HepG2 (cell line): ENCODE measurements around the gene CHRD. TPM values are rescaled to one million over a fixed set of nuclear protein-coding genes. Genes with fewer than 3 reads are reported as not detected.

ENCODE experiments used
- MIER2 ChIP-seq: IDR thresholded peaks from 2 replicates; pipeline ENCODE4 v1.6.1; 2016; ENCODE audit warnings: missing biosample characterization, missing genetic modification reagents
- RARA ChIP-seq: IDR thresholded peaks from 2 replicates; pipeline ENCODE4 v1.6.1; 2016; ENCODE audit warnings: missing genetic modification reagents, missing compliant biosample characterization
- RFX3 ChIP-seq: IDR thresholded peaks from 2 replicates; pipeline ENCODE4 v1.6.1; 2016; ENCODE audit warnings: missing biosample characterization, missing genetic modification reagents
- SMC3 ChIP-seq: IDR thresholded peaks from 2 replicates; pipeline ENCODE4 v1.6.1; 2011; ENCODE audit warnings: low read length, improper control_type of control experiment
- ZBTB40 ChIP-seq, 2 experiments: fragments of 450-650 bp in 1 of 2; sonication (generic) in 1 of 2; formaldehyde crosslinking in 1 of 2; IDR thresholded peaks; 2 replicates each; pipeline versions ENCODE4 v1.6.1 to v1.8.0; 2016 to 2022; ENCODE audit warnings: antibody characterized with exemption in 1 of 2, mild to moderate bottlenecking in 1 of 2, missing genetic modification reagents in 1 of 2
- ZNF331 ChIP-seq: sonication (generic); formaldehyde crosslinking; IDR thresholded peaks from 2 replicates; pipeline ENCODE4 v1.4.0; 2020; ENCODE audit warnings: missing genetic modification reagents
- ZNF350 ChIP-seq: sonication (generic); formaldehyde crosslinking; IDR thresholded peaks from 2 replicates; pipeline ENCODE4 v1.4.0; 2020; ENCODE audit warnings: mild to moderate bottlenecking, low read depth, missing genetic modification reagents, borderline replicate concordance
- polyA plus RNA-seq, 8 experiments: library from polyadenylated mRNA; depleted of rRNA in 3 of 8; stranded (reverse) in 7 of 8; unstranded in 1 of 8; fragments of >200 nt; fragmentation: Illumina TruSeq in 4 of 8; extraction: Trizol in 4 of 8; gene quantifications; 2 replicates each; pipeline versions ENCODE4 v1.2.1 to v1.2.3, GENCODE V29; 2011 to 2016; ENCODE audit warnings: low read depth in 4 of 8, missing spikeins in 1 of 8, mixed read lengths in 1 of 8; ENCODE audit not compliant: insufficient read depth in 1 of 8
- total RNA-seq, 5 experiments: library from RNA; depleted of rRNA; stranded (reverse); fragments of >200 nt; fragmentation: Illumina TruSeq; extraction: Trizol; gene quantifications; 2 replicates each; pipeline ENCODE4 v1.2.3, GENCODE V29; 2016; ENCODE audit warnings: low read depth in 1 of 5
- TF ChIP-seq, protein P1 (sequence below): sonication (generic); formaldehyde crosslinking; IDR thresholded peaks from 2 replicates; pipeline ENCODE4 v1.4.0; 2020; ENCODE audit warnings: missing genetic modification reagents
- TF ChIP-seq, protein P2 (sequence below): sonication (generic); formaldehyde crosslinking; IDR thresholded peaks from 2 replicates; pipeline ENCODE4 v1.4.0; 2020; ENCODE audit warnings: mild to moderate bottlenecking, missing genetic modification reagents

CHRD gene
- total and polyA plus RNA-seq, 2 of the 13 experiments (the other 11 are each of a cell fraction or from before 2014, with no cell fraction given) = 22.2 to 35.2 TPM

DNA sequence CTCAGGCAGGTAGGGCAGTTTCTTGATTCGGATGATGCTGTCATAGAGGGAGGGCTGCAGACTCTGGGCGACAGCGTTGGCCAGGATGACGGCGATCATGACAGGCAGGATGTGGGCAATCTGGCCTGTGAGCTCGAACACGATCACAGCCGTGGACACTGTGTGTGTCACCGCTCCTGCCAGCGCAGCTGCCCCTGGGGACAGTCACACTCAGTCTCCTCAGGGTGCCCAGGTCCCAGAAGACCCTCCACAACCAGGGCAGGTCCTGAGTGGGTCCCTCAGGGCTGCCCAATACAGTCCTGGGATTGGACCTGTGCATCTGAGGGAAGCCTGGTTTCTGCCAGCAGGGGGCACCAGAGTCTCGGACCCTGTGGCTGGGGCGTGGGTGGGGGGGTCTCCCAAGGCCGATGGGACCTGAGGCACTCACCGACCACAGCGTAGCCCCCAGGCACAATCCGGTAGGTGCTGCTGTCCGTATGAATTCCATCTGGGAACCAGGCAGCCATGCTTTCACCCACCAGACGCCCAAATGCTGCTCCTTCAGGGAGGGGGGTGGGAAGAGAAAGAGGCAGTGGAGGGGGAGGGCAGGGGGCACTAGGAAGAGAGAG lies 25.6 kb upstream of the CHRD start (continued):
- no peak for TF ChIP-seq ZBTB40 (IDR thresholded peaks at IDR 0.05)
- no peak for TF ChIP-seq ZBTB40 (CRISPR knock-in tag; IDR thresholded peaks at IDR 0.05)
- TF ChIP-seq SMC3 = peak; percentile 29
- TF ChIP-seq, protein P1, sequence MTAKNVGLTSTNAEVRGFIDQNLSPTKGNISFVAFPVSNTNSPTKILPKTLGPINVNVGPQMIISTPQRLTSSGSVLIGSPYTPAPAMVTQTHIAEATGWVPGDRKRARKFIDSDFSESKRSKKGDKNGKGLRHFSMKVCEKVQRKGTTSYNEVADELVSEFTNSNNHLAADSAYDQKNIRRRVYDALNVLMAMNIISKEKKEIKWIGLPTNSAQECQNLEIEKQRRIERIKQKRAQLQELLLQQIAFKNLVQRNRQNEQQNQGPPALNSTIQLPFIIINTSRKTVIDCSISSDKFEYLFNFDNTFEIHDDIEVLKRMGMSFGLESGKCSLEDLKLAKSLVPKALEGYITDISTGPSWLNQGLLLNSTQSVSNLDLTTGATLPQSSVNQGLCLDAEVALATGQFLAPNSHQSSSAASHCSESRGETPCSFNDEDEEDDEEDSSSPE = no peak
- TF ChIP-seq ZNF350 = no peak
- TF ChIP-seq, protein P2, sequence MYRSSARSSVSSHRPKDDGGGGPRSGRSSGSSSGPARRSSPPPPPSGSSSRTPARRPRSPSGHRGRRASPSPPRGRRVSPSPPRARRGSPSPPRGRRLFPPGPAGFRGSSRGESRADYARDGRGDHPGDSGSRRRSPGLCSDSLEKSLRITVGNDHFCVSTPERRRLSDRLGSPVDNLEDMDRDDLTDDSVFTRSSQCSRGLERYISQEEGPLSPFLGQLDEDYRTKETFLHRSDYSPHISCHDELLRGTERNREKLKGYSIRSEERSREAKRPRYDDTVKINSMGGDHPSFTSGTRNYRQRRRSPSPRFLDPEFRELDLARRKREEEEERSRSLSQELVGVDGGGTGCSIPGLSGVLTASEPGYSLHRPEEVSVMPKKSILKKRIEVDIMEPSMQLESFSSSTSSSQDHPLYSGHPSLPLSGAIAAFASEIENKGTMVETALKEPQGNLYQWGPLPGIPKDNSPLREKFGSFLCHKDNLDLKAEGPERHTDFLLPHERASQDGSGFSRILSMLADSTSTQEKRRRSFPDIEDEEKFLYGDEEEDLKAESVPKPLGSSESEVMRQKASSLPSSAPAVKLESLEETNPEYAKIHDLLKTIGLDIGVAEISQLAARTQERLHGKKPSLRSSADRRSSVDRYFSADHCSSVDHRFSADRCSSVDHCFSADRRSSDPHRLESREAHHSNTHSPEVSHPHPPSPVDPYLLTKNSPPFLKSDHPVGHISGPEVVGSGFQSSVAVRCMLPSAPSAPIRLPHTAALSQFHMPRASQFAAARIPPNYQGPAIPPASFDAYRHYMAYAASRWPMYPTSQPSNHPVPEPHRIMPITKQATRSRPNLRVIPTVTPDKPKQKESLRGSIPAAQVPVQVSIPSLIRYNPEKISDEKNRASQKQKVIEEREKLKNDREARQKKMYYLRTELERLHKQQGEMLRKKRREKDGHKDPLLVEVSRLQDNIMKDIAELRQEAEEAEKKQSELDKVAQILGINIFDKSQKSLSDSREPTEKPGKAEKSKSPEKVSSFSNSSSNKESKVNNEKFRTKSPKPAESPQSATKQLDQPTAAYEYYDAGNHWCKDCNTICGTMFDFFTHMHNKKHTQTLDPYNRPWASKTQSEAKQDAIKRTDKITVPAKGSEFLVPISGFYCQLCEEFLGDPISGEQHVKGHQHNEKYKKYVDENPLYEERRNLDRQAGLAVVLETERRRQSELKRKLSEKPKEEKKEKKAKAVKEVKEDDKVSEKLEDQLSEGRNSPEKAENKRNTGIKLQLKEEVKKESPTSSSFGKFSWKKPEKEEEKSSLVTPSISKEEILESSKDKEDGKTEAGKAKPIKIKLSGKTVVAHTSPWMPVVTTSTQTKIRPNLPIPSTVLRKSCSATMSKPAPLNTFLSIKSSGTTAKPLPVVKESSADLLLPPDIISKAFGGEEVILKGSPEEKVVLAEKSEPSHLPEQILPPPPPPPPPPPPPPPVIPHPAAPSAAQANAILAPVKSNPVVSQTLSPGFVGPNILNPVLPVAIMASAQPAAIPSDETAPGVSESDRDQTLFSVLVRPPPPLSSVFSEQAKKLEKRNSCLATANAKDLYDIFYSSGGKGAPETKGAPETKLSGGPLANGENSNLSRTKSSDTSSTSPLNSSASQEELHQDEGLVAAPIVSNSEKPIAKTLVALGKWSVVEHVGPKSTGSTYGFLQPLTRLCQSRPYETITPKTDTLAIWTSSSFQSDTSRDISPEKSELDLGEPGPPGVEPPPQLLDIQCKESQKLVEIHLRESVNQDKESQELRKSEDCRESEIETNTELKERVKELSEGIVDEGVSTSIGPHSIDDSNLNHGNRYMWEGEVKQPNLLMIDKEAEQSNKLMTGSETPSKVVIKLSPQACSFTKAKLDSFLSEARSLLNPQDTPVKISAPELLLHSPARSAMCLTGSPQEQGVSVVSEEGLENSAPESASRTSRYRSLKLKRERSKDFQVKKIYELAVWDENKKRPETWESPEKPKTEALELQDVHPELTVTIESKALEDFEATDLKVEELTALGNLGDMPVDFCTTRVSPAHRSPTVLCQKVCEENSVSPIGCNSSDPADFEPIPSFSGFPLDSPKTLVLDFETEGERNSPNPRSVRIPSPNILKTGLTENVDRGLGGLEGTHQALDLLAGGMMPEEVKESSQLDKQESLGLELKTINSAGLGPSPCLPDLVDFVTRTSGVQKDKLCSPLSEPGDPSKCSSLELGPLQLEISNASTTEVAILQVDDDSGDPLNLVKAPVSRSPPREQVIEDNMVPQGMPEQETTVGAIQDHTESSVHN = no peak
- no peak for TF ChIP-seq RFX3 (CRISPR knock-in tag)
- no peak for TF ChIP-seq MIER2 (CRISPR knock-in tag)
- no peak for TF ChIP-seq ZNF331 (CRISPR knock-in tag)
- no peak for TF ChIP-seq RARA (CRISPR knock-in tag)
